ENCODE results near the gene ADCY4.

GRCh38 chr14:24310646-24311604 is 23.9 kb downstream of the ADCY4 start, which contains the start of gene LTB4R:
- TF ChIP-seq, protein P1, sequence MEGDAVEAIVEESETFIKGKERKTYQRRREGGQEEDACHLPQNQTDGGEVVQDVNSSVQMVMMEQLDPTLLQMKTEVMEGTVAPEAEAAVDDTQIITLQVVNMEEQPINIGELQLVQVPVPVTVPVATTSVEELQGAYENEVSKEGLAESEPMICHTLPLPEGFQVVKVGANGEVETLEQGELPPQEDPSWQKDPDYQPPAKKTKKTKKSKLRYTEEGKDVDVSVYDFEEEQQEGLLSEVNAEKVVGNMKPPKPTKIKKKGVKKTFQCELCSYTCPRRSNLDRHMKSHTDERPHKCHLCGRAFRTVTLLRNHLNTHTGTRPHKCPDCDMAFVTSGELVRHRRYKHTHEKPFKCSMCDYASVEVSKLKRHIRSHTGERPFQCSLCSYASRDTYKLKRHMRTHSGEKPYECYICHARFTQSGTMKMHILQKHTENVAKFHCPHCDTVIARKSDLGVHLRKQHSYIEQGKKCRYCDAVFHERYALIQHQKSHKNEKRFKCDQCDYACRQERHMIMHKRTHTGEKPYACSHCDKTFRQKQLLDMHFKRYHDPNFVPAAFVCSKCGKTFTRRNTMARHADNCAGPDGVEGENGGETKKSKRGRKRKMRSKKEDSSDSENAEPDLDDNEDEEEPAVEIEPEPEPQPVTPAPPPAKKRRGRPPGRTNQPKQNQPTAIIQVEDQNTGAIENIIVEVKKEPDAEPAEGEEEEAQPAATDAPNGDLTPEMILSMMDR (IDR thresholded peaks at IDR 0.05; ENCODE audit: extremely low read depth in 1 of 2, insufficient read depth in 1 of 2, low read depth in 1 of 2, low read length in 2 of 2): peak; percentile 20 to 53
- TF ChIP-seq POLR2AphosphoS5 (IDR thresholded peaks at IDR 0.05; ENCODE audit: insufficient read depth, low read depth, low read length) (peak; percentile 78), FOS (IDR thresholded peaks at IDR 0.05; ENCODE audit: borderline replicate concordance, insufficient read depth, low read length) (no peak), POLR2A (IDR thresholded peaks at IDR 0.05; ENCODE audit: low read depth, low read length) (peak; percentile 34)
